H1 (cell line): ENCODE results near the gene XAB2. TPM values are rescaled to one million over a fixed set of nuclear protein-coding genes. Genes with fewer than 3 reads are reported as not detected.

ENCODE experiments used
- CTCF ChIA-PET: fragments of 300-600 bp; sonication (Branson Sonifier 250); formaldehyde crosslinking; loops from one replicate; lab custom pipeline; 2021; ENCODE audit not compliant: partially characterized antibody; lab: Charles Lee
- POLR2A ChIA-PET: fragments of 300-600 bp; sonication (Branson Sonifier 250); formaldehyde crosslinking; loops from one replicate; lab custom pipeline; 2021; ENCODE audit warnings: inconsistent platforms; ENCODE audit not compliant: partially characterized antibody; lab: Charles Lee
- DNase-seq, 2 experiments: peaks; one replicate each; pipeline versions ENCODE4 v3.0.0 to v3.0.0-alpha.2; 2010 to 2022; ENCODE audit warnings: low spot score in 2 of 2, low read depth in 1 of 2, mixed read lengths in 1 of 2
- FAIRE-seq: peaks from 2 replicates; lab custom pipeline; 2011; peaks lifted over from hg19 to GRCh38; lab: Jason Lieb, UNC
- H2AFZ ChIP-seq: 2 replicates; pipeline ENCODE4 v1.8.1; 2012; ENCODE audit warnings: low read length, inconsistent platforms
- H2AK5ac ChIP-seq: 2 replicates; pipeline ENCODE4 v1.6.1; 2013; ENCODE audit warnings: low read depth, low read length
- H2BK120ac ChIP-seq: replicated peaks from 2 replicates; pipeline ENCODE3; 2013; ENCODE audit warnings: low read depth, low read length, inconsistent platforms
- H2BK12ac ChIP-seq: 2 replicates; pipeline ENCODE4 v1.6.1; 2013; ENCODE audit warnings: low read depth, low read length
- H2BK15ac ChIP-seq: 2 replicates; pipeline ENCODE4 v1.6.1; 2013; ENCODE audit warnings: low read length
- H2BK20ac ChIP-seq: 2 replicates; pipeline ENCODE4 v1.6.1; 2013; ENCODE audit warnings: low read length
- H2BK5ac ChIP-seq: 2 replicates; pipeline ENCODE4 v1.6.1; 2013; ENCODE audit warnings: low read depth, low read length
- H3K14ac ChIP-seq: 2 replicates; pipeline ENCODE4 v1.6.1; 2013; ENCODE audit warnings: inconsistent platforms; ENCODE audit not compliant: insufficient read length
- H3K18ac ChIP-seq: 2 replicates; pipeline ENCODE4 v1.6.1; 2013; ENCODE audit warnings: low read length; ENCODE audit errors: extremely low read depth
- H3K23ac ChIP-seq: 2 replicates; pipeline ENCODE4 v1.6.1; 2013; ENCODE audit warnings: inconsistent platforms; ENCODE audit not compliant: insufficient read length
- H3K23me2 ChIP-seq: 2 replicates; pipeline ENCODE4 v1.6.1; 2013; ENCODE audit warnings: low read depth, low read length
- H3K27ac ChIP-seq: 2 replicates; pipeline ENCODE4 v1.6.1; 2011; ENCODE audit warnings: low read depth, low read length, inconsistent platforms
- H3K27me3 ChIP-seq, 4 experiments: replicated peaks in 1 of 4; 1 replicate in 1 of 4; 2 replicates in 3 of 4; pipeline versions ENCODE4 v1.6.1 to v1.8.1; 2011 to 2013; ENCODE audit warnings: low read length in 3 of 4, mild to moderate bottlenecking in 3 of 4, inconsistent platforms in 2 of 4, mixed read lengths in 2 of 4, moderate library complexity in 1 of 4; ENCODE audit not compliant: control insufficient read depth in 3 of 4, insufficient read depth in 3 of 4; ENCODE audit errors: extremely low read depth in 1 of 4
- H3K36me3 ChIP-seq, 4 experiments: 2 replicates each; pipeline versions ENCODE4 v1.6.1 to v1.8.1; 2011 to 2013; ENCODE audit warnings: mild to moderate bottlenecking in 4 of 4, low read length in 3 of 4, moderate library complexity in 2 of 4, control low read depth in 1 of 4, inconsistent platforms in 1 of 4; ENCODE audit not compliant: insufficient read depth in 4 of 4, control insufficient read depth in 2 of 4
- H3K4ac ChIP-seq: replicated peaks from 2 replicates; pipeline ENCODE3; 2013; ENCODE audit warnings: low read length, low read depth, mixed read lengths, inconsistent platforms; ENCODE audit not compliant: insufficient read length
- H3K4me1 ChIP-seq, 4 experiments: replicated peaks in 1 of 4; 1 replicate in 1 of 4; 2 replicates in 3 of 4; pipeline versions ENCODE4 v1.6.1 to v1.8.1; 2011 to 2013; ENCODE audit warnings: low read length in 3 of 4, inconsistent platforms in 2 of 4, mixed read lengths in 1 of 4; ENCODE audit not compliant: insufficient read depth in 4 of 4, control insufficient read depth in 3 of 4
- H3K4me2 ChIP-seq, 2 experiments: 2 replicates each; pipeline versions ENCODE4 v1.6.1 to v1.8.1; 2011 to 2013; ENCODE audit warnings: low read depth in 2 of 2, low read length in 2 of 2, control low read depth in 1 of 2, inconsistent platforms in 1 of 2, mild to moderate bottlenecking in 1 of 2; ENCODE audit not compliant: insufficient read depth in 1 of 2
- H3K4me3 ChIP-seq, 4 experiments: fragments of 200-600, 300-600 bp in 1 of 4; sonication (generic), shearing (Covaris generic), sonication (Bioruptor Twin) in 1 of 4; 2 replicates each; pipeline versions ENCODE4 v1.5.1 to v1.8.1; 2011 to 2016; ENCODE audit warnings: low read length in 4 of 4, low read depth in 3 of 4, control low read depth in 2 of 4, inconsistent platforms in 2 of 4, mild to moderate bottlenecking in 2 of 4, mixed read lengths in 1 of 4, moderate library complexity in 1 of 4; ENCODE audit not compliant: insufficient read depth in 2 of 4; ENCODE audit errors: extremely low read depth in 1 of 4
- H3K56ac ChIP-seq: replicated peaks from 2 replicates; pipeline ENCODE3; 2013; ENCODE audit warnings: low read depth, mild to moderate bottlenecking, mixed read lengths, low read length, inconsistent platforms; ENCODE audit not compliant: insufficient read length
- H3K79me1 ChIP-seq: 2 replicates; pipeline ENCODE4 v1.6.1; 2013; ENCODE audit warnings: low read depth, low read length, control low read depth
- H3K79me2 ChIP-seq, 2 experiments: 2 replicates each; pipeline versions ENCODE4 v1.6.1 to v1.8.1; 2012 to 2013; ENCODE audit warnings: low read length in 2 of 2, mild to moderate bottlenecking in 2 of 2, inconsistent platforms in 1 of 2; ENCODE audit not compliant: insufficient read depth in 2 of 2, control insufficient read depth in 1 of 2
- H3K9ac ChIP-seq, 4 experiments: replicated peaks in 1 of 4; 1 replicate in 1 of 4; 2 replicates in 3 of 4; pipeline versions ENCODE4 v1.6.1 to v1.8.1; 2011 to 2013; ENCODE audit warnings: low read depth in 3 of 4, low read length in 3 of 4, control low read depth in 2 of 4, mild to moderate bottlenecking in 2 of 4, moderate library complexity in 2 of 4, inconsistent platforms in 1 of 4; ENCODE audit errors: extremely low read depth in 1 of 4
- H3K9me3 ChIP-seq, 2 experiments: 2 replicates each; pipeline versions ENCODE4 v1.6.1 to v1.8.1; 2012 to 2013; ENCODE audit warnings: mild to moderate bottlenecking in 2 of 2, moderate library complexity in 2 of 2, control low read depth in 1 of 2, inconsistent platforms in 1 of 2, low read depth in 1 of 2, low read length in 1 of 2, mixed read lengths in 1 of 2; ENCODE audit not compliant: insufficient read depth in 2 of 2
- H4K20me1 ChIP-seq, 2 experiments: replicated peaks in 1 of 2; 2 replicates each; pipeline versions ENCODE3 to v1.8.1; 2011 to 2013; ENCODE audit warnings: inconsistent platforms in 2 of 2, low read length in 2 of 2, mild to moderate bottlenecking in 1 of 2; ENCODE audit not compliant: insufficient read depth in 2 of 2, control insufficient read depth in 1 of 2
- H4K5ac ChIP-seq: 2 replicates; pipeline ENCODE4 v1.6.1; 2013; ENCODE audit warnings: low read length, low read depth, mixed read lengths, inconsistent platforms; ENCODE audit not compliant: insufficient read length
- H4K8ac ChIP-seq: 2 replicates; pipeline ENCODE4 v1.8.0; 2013; ENCODE audit warnings: mild to moderate bottlenecking, moderate library complexity, low read length, inconsistent platforms; ENCODE audit not compliant: insufficient read depth; ENCODE audit errors: extremely low read depth
- H4K91ac ChIP-seq: replicated peaks from 2 replicates; pipeline ENCODE3; 2013; ENCODE audit warnings: low read length, mixed read lengths, inconsistent platforms; ENCODE audit not compliant: insufficient read length
- CHD1 ChIP-seq: IDR thresholded peaks from 2 replicates; pipeline ENCODE4 v1.6.1; 2012; ENCODE audit warnings: low read depth, low read length, improper control_type of control experiment
- CREB1 ChIP-seq: IDR thresholded peaks from 2 replicates; pipeline ENCODE4 v1.6.1; 2012; ENCODE audit warnings: inconsistent platforms
- CTBP2 ChIP-seq: IDR thresholded peaks from 2 replicates; pipeline ENCODE4 v1.7.0; 2011; ENCODE audit warnings: borderline replicate concordance, mild to moderate bottlenecking, moderate library complexity, mixed read lengths, low read length; ENCODE audit not compliant: insufficient read depth, insufficient read length
- E2F6 ChIP-seq: IDR thresholded peaks from 2 replicates; pipeline ENCODE4 v1.6.1; 2012; ENCODE audit warnings: inconsistent platforms
- HDAC2 ChIP-seq, 2 experiments: fragments of 300-600 bp in 1 of 2; sonication (generic) in 1 of 2; IDR thresholded peaks; 2 replicates each; pipeline ENCODE4 v1.6.1; 2011 to 2012; ENCODE audit warnings: low read depth in 2 of 2, low read length in 2 of 2, mild to moderate bottlenecking in 2 of 2, moderate library complexity in 2 of 2, borderline replicate concordance in 1 of 2, inconsistent platforms in 1 of 2
- MAFK ChIP-seq: IDR thresholded peaks from 2 replicates; pipeline ENCODE4 v1.6.1; 2012; ENCODE audit warnings: low read depth, mild to moderate bottlenecking, improper control_type of control experiment, low read length
- RXRA ChIP-seq: IDR thresholded peaks from 2 replicates; pipeline ENCODE4 v1.6.1; 2011; ENCODE audit warnings: low read depth, mild to moderate bottlenecking, low read length, moderate library complexity; ENCODE audit not compliant: insufficient read depth
- SP1 ChIP-seq: IDR thresholded peaks from 2 replicates; pipeline ENCODE4 v1.6.1; 2011; ENCODE audit warnings: low read depth, low read length
- YY1 ChIP-seq: IDR thresholded peaks from 2 replicates; pipeline ENCODE4 v1.6.1; 2011; ENCODE audit warnings: low read depth, mild to moderate bottlenecking, low read length
- WGBS, 2 experiments: shearing (Covaris generic) in 1 of 2; methylation state at CpG; one replicate each; pipeline versions ENCODE4 v1.1.6 to v1.1.7; 2013 to 2015; ENCODE audit warnings: low lambda C conversion rate in 2 of 2, mixed read lengths in 2 of 2, inconsistent platforms in 1 of 2, low coverage in 1 of 2, missing lambda C conversion rate in 1 of 2; ENCODE audit not compliant: insufficient replicate concordance in 2 of 2, insufficient coverage in 1 of 2, insufficient read length in 1 of 2; ENCODE audit errors: extremely low coverage in 1 of 2, missing lambda C conversion rate in 1 of 2; 5-methylcytosine and 5-hydroxymethylcytosine counted together
- polyA plus RNA-seq, 7 experiments: library from polyadenylated mRNA; depleted of rRNA in 3 of 7; stranded (reverse) in 5 of 7; unstranded in 2 of 7; fragments of >200 nt in 5 of 7; fragments of 200-250 nt in 2 of 7; gene quantifications; 1 replicate in 5 of 7; 2 replicates in 1 of 7; 4 replicates in 1 of 7; pipeline versions ENCODE4 v1.2.1 to v1.2.3, GENCODE V29; 2011 to 2013; ENCODE audit warnings: missing spikeins in 2 of 7, mixed read lengths in 2 of 7
- total RNA-seq: library from RNA; stranded (reverse); fragmentation: NEBNext Ultra II Directional; extraction: Animal tissue kit (Norgen Biotek cat#: 25700); gene quantifications from 2 replicates; pipeline ENCODE4 v1.2.1, GENCODE V29; 2021

XAB2 gene
- total and polyA plus RNA-seq, 2 of the 8 experiments (the other 6 are each of a cell fraction or from before 2014, with no cell fraction given) = 48.2 to 49.4 TPM

GRCh38 chr19:7647156-7647555, 17.8 kb upstream of the XAB2 start:
- H3K18ac ChIP-seq = no peak overlapping the region
- WGBS, 2 experiments = 93% methylated on average over 26 of the region's 26 CpGs; no CpG with 5 or more reads in 1 of the 2 experiments
- H3K23me2 ChIP-seq = 0 out of 2 replicates have a peak, but pooled peaks cover under 1% of the 10 kb centered on the region
- H3K14ac ChIP-seq = no peak overlapping the region
- H3K56ac ChIP-seq = no peak overlapping the region
- no peak overlapping the region for H2BK12ac ChIP-seq
- TF ChIP-seq MAFK (no peak), YY1 (no peak), CTBP2 (no peak), HDAC2 (IDR thresholded peaks at IDR 0.05; ENCODE audit: borderline replicate concordance in 1 of 2, low read depth in 2 of 2, low read length in 2 of 2) (no peak), CHD1 (no peak), E2F6 (no peak), RXRA (no peak), SP1 (no peak), CREB1 (no peak)
- H3K79me2 ChIP-seq = no peaks in the 10 kb centered on the region
- no peak overlapping the region for H3K4me2 ChIP-seq
- no peak overlapping the region for H3K27ac ChIP-seq
- ChIA-PET POLR2A (interaction anchor here (1.3 kb wide), 2 partner anchors 10 to 17 kb away, joined by 4 to 6 read pairs; partner anchors contain the start of genes PET100 and STXBP2), CTCF (no interaction called here)
- no peak overlapping the region for H3K23ac ChIP-seq
- no peak overlapping the region for H2AFZ ChIP-seq
- H3K4ac ChIP-seq = no peak overlapping the region
- no peak overlapping the region for H2BK20ac ChIP-seq
- no peak overlapping the region for H3K4me3 ChIP-seq
- H3K36me3 ChIP-seq = peaks cover 0 to 3% (median 0%) of the 10 kb centered on the region in 4 experiments; a peak in 1 of 8 replicates
- no peaks in the 10 kb centered on the region for H3K9me3 ChIP-seq
- H2BK120ac ChIP-seq = no peak overlapping the region
- H2AK5ac ChIP-seq = no peak overlapping the region
- no peak overlapping the region for H2BK5ac ChIP-seq
- H4K91ac ChIP-seq = no peak overlapping the region
- H4K5ac ChIP-seq = no peak overlapping the region
- no peak overlapping the region for H4K8ac ChIP-seq
- peaks cover 0 to 8% (median 1%) of the 10 kb centered on the region in 4 experiments; a peak in 4 of 7 replicates for H3K27me3 ChIP-seq
- H3K9ac ChIP-seq = no peak overlapping the region
- H3K79me1 ChIP-seq = no peaks in the 10 kb centered on the region
- H3K4me1 ChIP-seq = peaks cover 0 to 5% (median 0%) of the 10 kb centered on the region in 4 experiments; a peak in 5 of 7 replicates
- H4K20me1 ChIP-seq = peaks cover 0 to 5% of the 10 kb centered on the region in 2 experiments
- FAIRE-seq (no peak), DNase-seq (no peak)
- H2BK15ac ChIP-seq = no peak overlapping the region
